HepG2 (cell line): Measurements from ENCODE around the gene KCNK15. TPM values are rescaled to one million over a fixed set of nuclear protein-coding genes. Genes with fewer than 3 reads are reported as not detected.

Experiments
- CEBPB ChIP-seq: IDR thresholded peaks from 2 replicates; pipeline ENCODE4 v1.6.1; 2011; ENCODE audit warnings: low read depth, low read length, improper control_type of control experiment, borderline replicate concordance
- CREM ChIP-seq, 2 experiments: sonication (generic) in 1 of 2; formaldehyde crosslinking in 1 of 2; IDR thresholded peaks; 2 replicates each; pipeline versions ENCODE4 v1.4.0 to v1.6.1; 2016 to 2020; ENCODE audit warnings: antibody characterized with exemption in 1 of 2, mild to moderate bottlenecking in 1 of 2, missing genetic modification reagents in 1 of 2
- ELF3 ChIP-seq: IDR thresholded peaks from 2 replicates; pipeline ENCODE4 v1.6.1; 2016; ENCODE audit warnings: missing genetic modification reagents, missing compliant biosample characterization
- HCFC1 ChIP-seq: fragments of 150-350 bp; IDR thresholded peaks from 2 replicates; pipeline ENCODE4 v1.6.1; 2014; ENCODE audit warnings: low read depth, low read length
- HNF4A ChIP-seq: sonication (generic); formaldehyde crosslinking; IDR thresholded peaks from 2 replicates; pipeline ENCODE4 v1.4.0; 2020; ENCODE audit warnings: missing genetic modification reagents
- MIER2 ChIP-seq: IDR thresholded peaks from 2 replicates; pipeline ENCODE4 v1.6.1; 2016; ENCODE audit warnings: missing biosample characterization, missing genetic modification reagents
- NFYC ChIP-seq: IDR thresholded peaks from 2 replicates; pipeline ENCODE4 v1.6.1; 2016; ENCODE audit warnings: missing genetic modification reagents, missing compliant biosample characterization
- NR2C2 ChIP-seq: sonication (generic); formaldehyde crosslinking; IDR thresholded peaks from 2 replicates; pipeline ENCODE4 v1.4.0; 2020; ENCODE audit warnings: missing genetic modification reagents, mild to moderate bottlenecking, moderate library complexity, borderline replicate concordance
- ZFP36 ChIP-seq: fragments of 150-350 bp; IDR thresholded peaks from 2 replicates; pipeline ENCODE4 v1.6.1; 2018; ENCODE audit warnings: borderline replicate concordance, low read length, low read depth; ENCODE audit not compliant: partially characterized antibody
- ZFX ChIP-seq: sonication (generic); formaldehyde crosslinking; IDR thresholded peaks from 2 replicates; pipeline ENCODE4 v1.4.0; 2020; ENCODE audit warnings: mild to moderate bottlenecking, low read depth, missing genetic modification reagents, moderate library complexity
- ZNF143 ChIP-seq: sonication (generic); formaldehyde crosslinking; IDR thresholded peaks from 2 replicates; pipeline ENCODE4 v1.4.0; 2020; ENCODE audit warnings: missing genetic modification reagents
- ZNF644 ChIP-seq: IDR thresholded peaks from 2 replicates; pipeline ENCODE4 v1.6.1; 2016; ENCODE audit warnings: low read depth
- polyA plus RNA-seq, 8 experiments: library from polyadenylated mRNA; depleted of rRNA in 3 of 8; stranded (reverse) in 7 of 8; unstranded in 1 of 8; fragments of >200 nt; fragmentation: Illumina TruSeq in 4 of 8; extraction: Trizol in 4 of 8; gene quantifications; 2 replicates each; pipeline versions ENCODE4 v1.2.1 to v1.2.3, GENCODE V29; 2011 to 2016; ENCODE audit warnings: low read depth in 4 of 8, missing spikeins in 1 of 8, mixed read lengths in 1 of 8; ENCODE audit not compliant: insufficient read depth in 1 of 8
- total RNA-seq, 5 experiments: library from RNA; depleted of rRNA; stranded (reverse); fragments of >200 nt; fragmentation: Illumina TruSeq; extraction: Trizol; gene quantifications; 2 replicates each; pipeline ENCODE4 v1.2.3, GENCODE V29; 2016; ENCODE audit warnings: low read depth in 1 of 5
- TF ChIP-seq, protein P1 (sequence below): sonication (generic); formaldehyde crosslinking; IDR thresholded peaks from 2 replicates; pipeline ENCODE4 v1.4.0; 2020; ENCODE audit warnings: missing genetic modification reagents
- TF ChIP-seq, protein P2 (sequence below): sonication (generic); formaldehyde crosslinking; IDR thresholded peaks from 2 replicates; pipeline ENCODE4 v1.8.0; 2022; ENCODE audit warnings: mild to moderate bottlenecking, missing genetic modification reagents, borderline replicate concordance
- TF ChIP-seq, protein P3 (sequence below): sonication (generic); formaldehyde crosslinking; IDR thresholded peaks from 2 replicates; pipeline ENCODE4 v1.5.0; 2020; ENCODE audit warnings: mild to moderate bottlenecking, missing genetic modification reagents, borderline replicate concordance
- TF ChIP-seq, protein P4 (sequence below): sonication (generic); formaldehyde crosslinking; IDR thresholded peaks from 2 replicates; pipeline ENCODE4 v1.4.0; 2020; ENCODE audit warnings: missing genetic modification reagents, borderline replicate concordance
- TF ChIP-seq, protein P5 (sequence below): sonication (generic); formaldehyde crosslinking; IDR thresholded peaks from 2 replicates; pipeline ENCODE4 v1.5.1; 2020; ENCODE audit warnings: mild to moderate bottlenecking, moderate library complexity, missing genetic modification reagents

KCNK15 gene
- total and polyA plus RNA-seq, 2 of the 13 experiments (the other 11 are each of a cell fraction or from before 2014, with no cell fraction given): 0.03 TPM; not detected in 1

DNA sequence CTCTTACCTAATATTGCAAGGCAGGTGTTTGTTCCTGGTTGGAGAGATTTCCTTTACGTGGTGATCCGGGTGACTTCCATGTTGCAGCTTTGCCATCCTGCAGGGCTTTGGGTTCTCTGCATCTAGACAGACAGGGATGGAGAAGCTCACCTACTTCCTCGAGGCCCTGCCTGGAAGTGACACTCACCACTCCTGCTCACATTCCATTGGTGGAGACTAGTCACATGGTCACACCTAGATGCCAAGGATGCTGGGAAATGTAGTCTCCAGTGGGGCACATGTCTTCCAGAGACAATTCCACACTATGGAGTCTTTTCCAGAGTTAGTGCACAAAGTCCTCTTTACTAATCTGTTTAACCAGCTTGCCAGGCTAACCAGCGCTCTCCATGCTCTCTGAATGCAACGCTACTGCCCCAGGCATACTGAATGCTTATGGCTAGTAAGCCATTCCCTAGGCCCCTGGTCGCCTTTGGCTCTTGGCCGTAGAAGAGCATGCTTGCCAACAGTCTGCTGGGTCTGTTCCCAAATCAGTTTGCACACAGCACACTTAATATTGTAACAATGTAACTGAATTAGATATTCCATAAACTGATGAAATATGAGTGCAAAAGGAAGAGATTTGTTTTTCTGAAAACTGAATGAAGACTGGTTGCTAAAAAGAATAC, 6.7 kb upstream of the KCNK15 start (continued):
- TF ChIP-seq HCFC1 (peak; percentile 82), HNF4A (0 out of 2 replicates have a peak, but pooled peaks have one; percentile 4), ZNF143 (CRISPR knock-in tag) (peak; percentile 97), ZNF644 (CRISPR knock-in tag) (no peak), ZFP36 (no peak), NR2C2 (CRISPR knock-in tag) (0 out of 2 replicates have a peak, but pooled peaks have one; percentile 19), CREM (IDR thresholded peaks at IDR 0.05) (peak; percentile 57; the same call in 1 of the 2 replicates), CREM (CRISPR knock-in tag; IDR thresholded peaks at IDR 0.05) (no peak), CEBPB (no peak), MIER2 (CRISPR knock-in tag) (0 out of 2 replicates have a peak, but pooled peaks have one; percentile 42), ZFX (CRISPR knock-in tag) (peak; percentile 72), NFYC (CRISPR knock-in tag) (peak; percentile 93), ELF3 (CRISPR knock-in tag) (peak; percentile 49; the same call in 1 of the 2 replicates)
- TF ChIP-seq, protein P1, sequence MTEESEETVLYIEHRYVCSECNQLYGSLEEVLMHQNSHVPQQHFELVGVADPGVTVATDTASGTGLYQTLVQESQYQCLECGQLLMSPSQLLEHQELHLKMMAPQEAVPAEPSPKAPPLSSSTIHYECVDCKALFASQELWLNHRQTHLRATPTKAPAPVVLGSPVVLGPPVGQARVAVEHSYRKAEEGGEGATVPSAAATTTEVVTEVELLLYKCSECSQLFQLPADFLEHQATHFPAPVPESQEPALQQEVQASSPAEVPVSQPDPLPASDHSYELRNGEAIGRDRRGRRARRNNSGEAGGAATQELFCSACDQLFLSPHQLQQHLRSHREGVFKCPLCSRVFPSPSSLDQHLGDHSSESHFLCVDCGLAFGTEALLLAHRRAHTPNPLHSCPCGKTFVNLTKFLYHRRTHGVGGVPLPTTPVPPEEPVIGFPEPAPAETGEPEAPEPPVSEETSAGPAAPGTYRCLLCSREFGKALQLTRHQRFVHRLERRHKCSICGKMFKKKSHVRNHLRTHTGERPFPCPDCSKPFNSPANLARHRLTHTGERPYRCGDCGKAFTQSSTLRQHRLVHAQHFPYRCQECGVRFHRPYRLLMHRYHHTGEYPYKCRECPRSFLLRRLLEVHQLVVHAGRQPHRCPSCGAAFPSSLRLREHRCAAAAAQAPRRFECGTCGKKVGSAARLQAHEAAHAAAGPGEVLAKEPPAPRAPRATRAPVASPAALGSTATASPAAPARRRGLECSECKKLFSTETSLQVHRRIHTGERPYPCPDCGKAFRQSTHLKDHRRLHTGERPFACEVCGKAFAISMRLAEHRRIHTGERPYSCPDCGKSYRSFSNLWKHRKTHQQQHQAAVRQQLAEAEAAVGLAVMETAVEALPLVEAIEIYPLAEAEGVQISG: 0 out of 2 replicates have a peak, but pooled peaks have one; percentile 29
- TF ChIP-seq, protein P2, sequence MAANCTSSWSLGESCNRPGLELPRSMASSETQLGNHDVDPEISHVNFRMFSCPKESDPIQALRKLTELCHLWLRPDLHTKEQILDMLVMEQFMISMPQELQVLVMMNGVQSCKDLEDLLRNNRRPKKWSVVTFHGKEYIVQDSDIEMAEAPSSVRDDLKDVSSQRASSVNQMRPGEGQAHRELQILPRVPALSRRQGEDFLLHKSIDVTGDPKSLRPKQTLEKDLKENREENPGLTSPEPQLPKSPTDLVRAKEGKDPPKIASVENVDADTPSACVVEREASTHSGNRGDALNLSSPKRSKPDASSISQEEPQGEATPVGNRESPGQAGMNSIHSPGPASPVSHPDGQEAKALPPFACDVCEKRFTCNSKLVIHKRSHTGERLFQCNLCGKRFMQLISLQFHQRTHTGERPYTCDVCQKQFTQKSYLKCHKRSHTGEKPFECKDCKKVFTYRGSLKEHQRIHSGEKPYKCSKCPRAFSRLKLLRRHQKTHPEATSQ: no peak
- TF ChIP-seq, protein P3, sequence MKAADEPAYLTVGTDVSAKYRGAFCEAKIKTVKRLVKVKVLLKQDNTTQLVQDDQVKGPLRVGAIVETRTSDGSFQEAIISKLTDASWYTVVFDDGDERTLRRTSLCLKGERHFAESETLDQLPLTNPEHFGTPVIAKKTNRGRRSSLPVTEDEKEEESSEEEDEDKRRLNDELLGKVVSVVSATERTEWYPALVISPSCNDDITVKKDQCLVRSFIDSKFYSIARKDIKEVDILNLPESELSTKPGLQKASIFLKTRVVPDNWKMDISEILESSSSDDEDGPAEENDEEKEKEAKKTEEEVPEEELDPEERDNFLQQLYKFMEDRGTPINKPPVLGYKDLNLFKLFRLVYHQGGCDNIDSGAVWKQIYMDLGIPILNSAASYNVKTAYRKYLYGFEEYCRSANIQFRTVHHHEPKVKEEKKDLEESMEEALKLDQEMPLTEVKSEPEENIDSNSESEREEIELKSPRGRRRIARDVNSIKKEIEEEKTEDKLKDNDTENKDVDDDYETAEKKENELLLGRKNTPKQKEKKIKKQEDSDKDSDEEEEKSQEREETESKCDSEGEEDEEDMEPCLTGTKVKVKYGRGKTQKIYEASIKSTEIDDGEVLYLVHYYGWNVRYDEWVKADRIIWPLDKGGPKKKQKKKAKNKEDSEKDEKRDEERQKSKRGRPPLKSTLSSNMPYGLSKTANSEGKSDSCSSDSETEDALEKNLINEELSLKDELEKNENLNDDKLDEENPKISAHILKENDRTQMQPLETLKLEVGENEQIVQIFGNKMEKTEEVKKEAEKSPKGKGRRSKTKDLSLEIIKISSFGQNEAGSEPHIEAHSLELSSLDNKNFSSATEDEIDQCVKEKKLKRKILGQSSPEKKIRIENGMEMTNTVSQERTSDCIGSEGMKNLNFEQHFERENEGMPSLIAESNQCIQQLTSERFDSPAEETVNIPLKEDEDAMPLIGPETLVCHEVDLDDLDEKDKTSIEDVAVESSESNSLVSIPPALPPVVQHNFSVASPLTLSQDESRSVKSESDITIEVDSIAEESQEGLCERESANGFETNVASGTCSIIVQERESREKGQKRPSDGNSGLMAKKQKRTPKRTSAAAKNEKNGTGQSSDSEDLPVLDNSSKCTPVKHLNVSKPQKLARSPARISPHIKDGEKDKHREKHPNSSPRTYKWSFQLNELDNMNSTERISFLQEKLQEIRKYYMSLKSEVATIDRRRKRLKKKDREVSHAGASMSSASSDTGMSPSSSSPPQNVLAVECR: peak; percentile 34; the same call in 1 of the 2 replicates
- TF ChIP-seq, protein P4, sequence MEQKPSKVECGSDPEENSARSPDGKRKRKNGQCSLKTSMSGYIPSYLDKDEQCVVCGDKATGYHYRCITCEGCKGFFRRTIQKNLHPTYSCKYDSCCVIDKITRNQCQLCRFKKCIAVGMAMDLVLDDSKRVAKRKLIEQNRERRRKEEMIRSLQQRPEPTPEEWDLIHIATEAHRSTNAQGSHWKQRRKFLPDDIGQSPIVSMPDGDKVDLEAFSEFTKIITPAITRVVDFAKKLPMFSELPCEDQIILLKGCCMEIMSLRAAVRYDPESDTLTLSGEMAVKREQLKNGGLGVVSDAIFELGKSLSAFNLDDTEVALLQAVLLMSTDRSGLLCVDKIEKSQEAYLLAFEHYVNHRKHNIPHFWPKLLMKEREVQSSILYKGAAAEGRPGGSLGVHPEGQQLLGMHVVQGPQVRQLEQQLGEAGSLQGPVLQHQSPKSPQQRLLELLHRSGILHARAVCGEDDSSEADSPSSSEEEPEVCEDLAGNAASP (CRISPR knock-in tag): no peak
- TF ChIP-seq, protein P5, sequence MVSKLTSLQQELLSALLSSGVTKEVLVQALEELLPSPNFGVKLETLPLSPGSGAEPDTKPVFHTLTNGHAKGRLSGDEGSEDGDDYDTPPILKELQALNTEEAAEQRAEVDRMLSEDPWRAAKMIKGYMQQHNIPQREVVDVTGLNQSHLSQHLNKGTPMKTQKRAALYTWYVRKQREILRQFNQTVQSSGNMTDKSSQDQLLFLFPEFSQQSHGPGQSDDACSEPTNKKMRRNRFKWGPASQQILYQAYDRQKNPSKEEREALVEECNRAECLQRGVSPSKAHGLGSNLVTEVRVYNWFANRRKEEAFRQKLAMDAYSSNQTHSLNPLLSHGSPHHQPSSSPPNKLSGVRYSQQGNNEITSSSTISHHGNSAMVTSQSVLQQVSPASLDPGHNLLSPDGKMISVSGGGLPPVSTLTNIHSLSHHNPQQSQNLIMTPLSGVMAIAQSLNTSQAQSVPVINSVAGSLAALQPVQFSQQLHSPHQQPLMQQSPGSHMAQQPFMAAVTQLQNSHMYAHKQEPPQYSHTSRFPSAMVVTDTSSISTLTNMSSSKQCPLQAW (CRISPR knock-in tag): peak; percentile 24; the same call in 1 of the 2 replicates
